NCI-H187 (cell line): ENCODE measurements around the gene SYT9.
"Not testable (repeated sequence)": the region's sequence is repeated elsewhere in the genome, so short reads cannot be mapped to it uniquely, and the experiment has no call there.

Source experiments
- DNase-seq, 2 experiments: peaks; one replicate each; lab custom pipeline; 2025; lab: John Stamatoyannopoulos, UW

The SYT9 gene

DNA sequence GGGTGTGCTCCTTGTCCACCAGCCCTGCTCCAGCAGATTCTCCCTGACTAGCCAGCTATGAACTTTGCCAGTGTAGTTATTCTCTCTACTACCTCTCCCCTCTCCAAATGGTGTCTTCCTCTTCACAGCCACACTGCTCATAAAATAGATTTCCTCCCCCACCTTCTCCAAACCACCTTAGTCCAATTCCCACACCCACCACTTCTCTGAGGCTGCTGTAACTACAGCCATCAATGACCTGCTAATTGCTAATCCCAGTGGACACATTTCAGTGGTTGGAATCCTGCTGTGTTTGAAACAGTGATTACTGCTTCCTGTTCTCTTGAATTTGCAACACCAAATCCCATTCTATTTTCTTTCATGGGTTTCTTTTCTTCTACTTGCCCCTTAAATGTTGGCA lies 23.4 kb downstream of the SYT9 start:
- DNase-seq = no peak

DNA sequence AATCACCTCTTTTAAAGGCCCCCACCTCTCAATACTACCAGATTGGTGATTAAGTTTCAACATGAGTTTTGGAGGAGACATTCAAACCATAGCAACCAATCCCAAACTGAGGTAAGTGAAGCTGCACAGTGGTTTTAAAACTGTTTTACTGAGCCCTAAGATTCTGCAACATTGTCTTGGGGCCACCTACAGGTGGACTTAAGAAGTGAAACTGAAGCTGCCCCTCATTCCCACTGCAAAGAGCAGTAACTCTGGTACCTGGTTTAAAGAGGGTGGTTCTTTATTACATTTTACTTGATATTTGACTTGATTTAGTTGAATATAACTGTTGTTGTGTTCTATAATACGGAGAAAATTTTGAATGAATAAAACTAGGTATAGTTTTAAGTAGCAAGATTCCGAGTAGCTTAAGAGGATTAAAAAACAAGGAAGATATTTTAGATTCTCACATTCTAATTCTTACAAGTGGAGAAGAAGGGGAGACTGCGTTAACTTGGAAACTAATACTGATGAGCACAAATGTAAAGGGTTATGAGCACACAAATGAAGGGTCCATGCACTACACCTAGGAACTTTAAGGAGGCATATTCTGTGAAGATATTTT lies 26.7 kb downstream of the SYT9 start:
- DNase-seq = no peak

DNA sequence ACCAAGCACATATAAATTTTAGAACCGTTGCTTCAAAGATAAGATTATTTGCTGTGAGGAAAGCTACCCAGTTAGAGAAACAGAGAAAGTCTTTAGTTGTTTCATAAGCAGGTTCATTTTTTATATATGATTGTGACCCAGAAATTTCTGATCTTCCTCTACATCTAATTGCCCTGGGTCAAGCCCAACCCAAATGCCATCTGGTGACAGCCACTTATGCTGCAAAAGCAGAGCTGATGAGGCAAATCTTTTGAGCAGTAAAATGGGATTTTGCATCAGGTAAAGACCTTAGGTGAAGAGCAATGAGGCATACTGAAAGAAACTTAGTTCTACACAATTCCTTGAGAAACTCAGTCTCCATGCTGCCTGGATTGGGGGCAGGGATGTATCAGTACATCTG lies 28.0 kb downstream of the SYT9 start:
- DNase-seq = no peak

DNA sequence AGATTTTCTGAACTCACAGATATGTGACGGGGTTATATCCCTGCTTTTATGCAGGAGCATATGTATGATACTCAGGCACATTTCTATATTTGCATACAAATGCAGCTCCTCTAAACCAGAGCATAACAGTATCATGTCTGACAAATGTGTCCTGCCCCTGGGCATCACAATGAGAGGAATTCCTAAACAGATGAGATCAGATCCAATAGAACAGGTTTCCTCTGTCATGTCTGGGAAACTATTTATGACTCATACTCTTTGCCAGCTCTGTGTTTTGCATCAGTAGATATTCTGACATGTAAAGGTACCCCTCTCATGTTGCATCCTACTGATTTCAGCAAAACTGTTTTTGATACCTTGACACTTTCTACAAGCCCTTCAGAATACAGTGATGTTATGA lies 29.4 kb downstream of the SYT9 start:
- DNase-seq = no peak

DNA sequence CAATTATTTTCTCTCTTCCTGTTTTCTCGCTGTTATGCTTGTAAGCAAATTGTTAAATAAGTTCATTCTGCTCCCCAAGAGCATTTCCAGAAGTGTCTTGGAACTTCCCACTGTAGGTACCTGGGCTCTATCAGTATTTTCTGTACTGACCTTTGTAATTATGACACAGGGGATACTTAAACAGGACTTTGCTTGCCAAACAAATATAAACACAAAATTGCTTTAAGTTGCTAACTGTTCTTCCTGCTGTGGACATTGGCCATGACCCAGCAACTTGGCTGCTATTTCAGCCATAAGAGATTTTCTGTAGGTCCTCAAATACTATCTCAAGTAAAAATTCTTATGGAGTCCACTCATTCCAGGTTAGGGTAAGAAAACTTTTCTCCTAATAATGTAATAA lies 30.1 kb downstream of the SYT9 start:
- no peak for DNase-seq

DNA sequence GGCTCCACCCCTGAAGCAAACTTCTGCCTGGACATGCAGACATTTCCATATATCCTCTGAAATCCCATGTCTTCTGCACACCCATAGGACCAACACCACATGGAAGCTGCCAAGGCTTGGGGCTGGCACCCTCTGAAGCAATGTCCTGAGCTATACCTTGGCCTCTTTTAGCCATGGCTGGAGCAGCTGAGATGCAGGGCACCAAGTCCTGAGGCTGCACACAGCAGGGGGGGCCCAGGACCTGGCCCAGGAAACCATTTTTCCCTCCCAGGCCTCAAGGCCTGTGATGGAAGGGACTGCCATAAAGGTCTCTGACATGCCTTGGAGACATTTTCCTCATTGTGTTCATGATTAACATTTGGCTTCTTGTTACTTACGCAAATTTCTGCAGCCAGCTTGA lies 34.5 kb downstream of the SYT9 start:
- DNase-seq = no peak

DNA sequence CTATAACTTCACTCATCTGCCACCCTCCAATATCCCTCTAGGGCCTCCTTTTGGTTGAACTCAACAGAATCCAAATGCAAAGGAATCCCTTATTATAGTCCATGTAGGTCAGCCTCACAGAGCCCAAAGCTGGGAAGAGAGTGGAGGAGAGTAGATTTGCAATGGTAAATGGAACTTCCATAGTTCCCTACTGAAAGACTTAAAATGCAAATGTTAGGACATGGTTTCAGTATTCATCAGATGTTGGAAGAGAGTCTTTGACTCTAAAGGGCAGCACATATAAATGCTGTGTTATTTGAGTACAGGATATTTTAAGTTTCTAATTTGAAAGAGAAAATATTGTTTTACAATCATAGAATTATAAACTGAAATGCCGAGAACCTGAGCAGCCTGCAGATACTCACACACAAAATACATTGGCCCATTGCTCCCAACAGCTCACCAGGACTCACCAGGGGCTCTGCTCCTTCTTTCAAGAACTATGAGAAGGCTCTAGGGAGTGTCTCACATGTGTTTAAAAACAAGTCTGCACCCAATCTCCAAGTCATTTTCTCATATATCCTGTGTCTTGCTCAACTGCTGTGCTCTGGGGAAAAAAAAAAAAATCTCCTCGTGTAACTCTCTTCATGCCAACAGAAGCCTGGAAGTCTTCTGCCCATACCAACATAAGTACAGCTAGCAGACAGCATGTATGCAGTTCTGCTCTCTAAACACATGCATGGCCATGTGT lies 39.6 kb downstream of the SYT9 start:
- DNase-seq = no peak

DNA sequence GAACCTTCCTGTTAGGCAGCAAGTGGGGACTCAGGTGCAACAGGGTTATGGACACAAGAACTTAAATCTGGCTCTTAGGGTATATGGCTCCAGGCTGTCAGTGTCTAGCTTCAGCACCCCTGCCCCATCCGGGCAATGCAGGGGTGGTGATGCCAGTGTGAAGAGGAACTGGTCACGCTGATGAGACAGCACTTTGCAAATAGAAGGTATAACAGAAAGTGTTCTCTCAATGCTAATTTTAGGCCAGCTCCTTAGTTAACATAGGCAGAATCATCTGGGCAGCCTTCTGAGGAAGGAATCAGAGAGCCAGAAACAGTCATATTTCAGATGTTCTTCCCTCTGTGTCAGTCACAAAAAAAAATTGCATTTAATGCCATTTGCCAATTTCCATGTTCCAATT lies 41.2 kb downstream of the SYT9 start:
- DNase-seq = no peak

DNA sequence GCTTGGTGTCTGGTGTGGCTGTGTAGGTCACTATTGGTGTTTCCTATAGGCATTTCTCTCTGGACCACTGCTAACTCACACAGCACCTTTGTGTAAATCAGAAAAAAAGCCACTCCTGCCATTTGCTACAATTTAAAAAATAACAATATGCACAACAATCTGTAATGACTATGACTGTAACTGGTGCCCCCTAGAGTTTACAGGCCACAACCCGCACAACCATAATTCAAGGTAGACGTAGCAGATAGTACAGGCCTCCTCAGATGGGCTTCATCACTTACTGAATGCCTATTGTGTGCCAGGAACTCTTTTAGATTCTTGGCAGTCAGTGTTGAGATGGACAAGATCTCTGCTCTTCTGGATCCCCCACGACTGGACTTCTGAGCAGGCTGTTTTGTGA lies 47.7 kb downstream of the SYT9 start:
- no peak for DNase-seq

DNA sequence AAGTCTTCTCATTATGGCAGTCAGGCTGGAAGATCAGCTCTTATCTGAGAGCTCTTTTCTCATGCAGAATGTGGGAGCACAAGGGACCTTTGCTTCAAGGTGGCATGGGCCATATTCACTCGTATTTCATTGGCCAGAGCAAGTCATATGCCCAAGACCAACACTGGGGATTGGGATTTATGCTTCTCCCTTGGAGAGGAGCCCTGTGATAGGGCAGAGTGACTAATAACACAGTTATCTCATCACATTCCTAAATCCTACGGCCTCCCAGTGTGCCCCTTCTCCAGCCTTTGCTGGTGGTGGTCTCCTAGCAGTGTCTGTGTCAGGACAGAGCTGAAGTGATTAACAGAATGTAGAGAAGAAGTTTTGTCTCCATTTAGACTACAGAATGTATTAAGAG lies 48.6 kb downstream of the SYT9 start:
- DNase-seq = no peak

DNA sequence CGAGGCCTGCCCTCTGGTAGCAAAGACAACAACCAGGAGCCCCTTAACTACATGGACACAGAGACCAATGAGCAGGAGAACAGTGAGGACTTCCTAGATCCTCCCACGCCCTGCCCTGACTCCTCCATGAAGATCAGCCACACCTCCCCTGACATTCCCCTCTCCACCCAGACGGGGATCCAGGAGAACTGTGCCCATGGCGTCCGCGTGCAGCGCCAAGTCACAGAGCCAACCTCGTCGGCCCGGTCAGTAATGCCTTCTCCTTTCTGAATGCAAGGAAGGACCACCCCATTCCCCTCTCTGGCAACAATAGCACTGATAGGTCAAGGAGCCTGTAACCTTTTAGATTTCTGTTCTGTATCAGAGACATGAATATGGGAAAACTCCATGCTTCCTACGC lies 51.4 kb downstream of the SYT9 start:
- no peak for DNase-seq

DNA sequence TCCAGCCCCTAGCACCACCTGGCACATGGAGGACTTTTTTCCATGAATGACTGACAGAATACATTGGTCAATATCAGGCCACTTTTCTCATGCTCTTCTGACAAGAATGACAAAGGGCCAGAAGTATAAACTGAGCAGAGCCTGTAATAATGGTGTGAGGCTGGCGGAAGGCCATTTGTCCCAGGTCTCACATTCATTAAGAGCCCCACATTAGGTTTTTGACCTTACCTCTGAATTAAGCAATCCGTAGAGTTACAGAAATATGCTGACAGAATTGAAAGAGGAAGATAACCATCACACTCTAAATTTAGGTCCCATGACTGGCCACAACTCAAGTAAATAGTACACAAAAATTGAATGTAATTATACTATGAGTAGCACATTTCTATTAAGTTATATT lies 55.2 kb downstream of the SYT9 start:
- DNase-seq = no peak

DNA sequence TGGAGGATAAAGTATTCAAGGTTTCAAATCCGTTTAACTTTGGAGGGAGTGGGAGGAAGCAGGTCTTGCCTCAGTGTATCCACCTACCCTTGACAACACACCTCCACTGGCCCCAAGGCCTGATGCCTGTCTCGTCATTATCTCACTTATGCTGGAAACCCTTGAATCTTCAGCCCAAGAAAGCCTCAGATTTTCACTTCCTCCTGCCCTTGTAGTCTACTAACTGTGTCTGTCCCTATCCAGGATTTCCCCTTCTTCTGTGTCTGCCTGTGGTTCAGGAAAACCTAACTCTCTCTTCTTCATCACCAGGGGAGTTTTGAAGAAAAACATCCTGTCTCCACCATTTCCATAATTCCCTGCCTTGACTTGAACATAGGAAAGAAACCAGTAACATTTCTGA lies 56.1 kb downstream of the SYT9 start:
- no peak for DNase-seq

DNA sequence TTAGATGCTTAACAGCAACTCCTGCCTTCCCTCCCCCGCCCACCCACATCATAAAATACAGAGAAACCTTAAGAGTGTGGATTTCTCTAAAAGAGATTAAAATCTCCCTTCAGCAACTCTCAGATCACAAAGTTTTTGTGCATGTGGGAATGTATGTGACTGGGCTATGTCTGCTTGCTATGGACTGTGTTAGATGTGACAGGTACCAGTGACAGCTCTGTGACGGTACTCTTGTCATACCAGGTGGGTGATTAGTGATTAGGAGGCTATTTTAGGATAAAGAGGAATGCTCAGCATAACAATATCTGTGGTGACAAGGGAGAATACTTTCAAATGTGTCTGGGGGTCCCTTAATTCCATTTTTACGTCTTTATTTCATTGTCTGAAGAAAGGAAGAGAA lies 60.2 kb downstream of the SYT9 start:
- DNase-seq = no peak

DNA sequence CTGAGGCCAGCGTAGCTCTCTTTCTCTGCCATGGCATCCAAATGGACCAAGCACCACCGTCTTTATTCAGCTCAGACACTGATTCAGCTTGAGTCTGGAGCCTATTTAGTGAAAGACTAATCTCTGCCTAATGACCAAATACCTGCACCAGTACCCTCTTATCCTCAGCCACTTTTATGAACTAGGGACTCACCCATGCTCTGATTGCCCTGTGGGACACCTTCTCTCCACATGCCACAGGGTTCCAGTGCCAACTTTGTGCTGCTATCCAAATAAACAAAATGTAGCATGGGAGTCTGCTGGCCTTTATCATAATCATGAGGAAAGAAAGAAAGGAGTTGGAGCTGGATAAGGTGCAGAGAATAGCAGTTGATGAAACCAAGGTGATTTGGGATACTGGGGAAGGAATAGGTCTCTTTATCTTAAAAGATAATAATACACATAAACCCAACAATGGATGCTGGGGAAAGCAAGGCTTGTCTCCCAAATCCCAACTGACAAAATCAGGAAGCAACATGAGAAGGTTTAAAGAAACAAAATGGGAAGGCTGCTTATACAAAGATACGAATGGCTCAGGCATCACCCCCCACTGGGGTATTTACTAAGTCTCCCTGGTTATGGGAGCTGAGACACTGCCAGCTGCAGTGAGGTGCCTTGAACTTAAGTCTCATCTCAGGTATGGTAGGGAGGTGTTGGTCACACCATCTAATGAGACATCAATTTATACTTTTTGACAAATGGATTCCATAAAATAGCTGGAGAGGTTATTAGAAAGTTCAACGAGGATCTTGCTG lies 63.3 kb downstream of the SYT9 start:
- DNase-seq = no peak

DNA sequence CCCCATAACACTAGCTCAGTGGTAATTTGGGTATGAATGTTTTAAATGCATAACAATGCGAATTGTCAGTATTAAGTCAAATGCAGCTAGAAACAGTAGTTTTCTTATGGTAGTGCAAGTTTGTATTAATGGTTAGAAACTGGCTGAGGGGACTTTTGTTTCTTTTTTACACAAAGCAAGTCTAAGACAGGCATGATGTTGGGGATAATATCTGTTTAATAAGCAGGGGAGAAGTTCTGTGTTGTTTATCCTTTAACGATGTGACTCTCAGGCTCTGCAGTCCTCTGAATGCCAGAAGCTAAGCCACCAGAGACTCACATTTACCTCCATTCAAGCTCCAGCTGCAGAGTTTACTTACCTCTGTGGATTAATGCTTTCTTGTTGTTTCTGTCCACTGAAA lies 67.8 kb downstream of the SYT9 start:
- DNase-seq = no peak

DNA sequence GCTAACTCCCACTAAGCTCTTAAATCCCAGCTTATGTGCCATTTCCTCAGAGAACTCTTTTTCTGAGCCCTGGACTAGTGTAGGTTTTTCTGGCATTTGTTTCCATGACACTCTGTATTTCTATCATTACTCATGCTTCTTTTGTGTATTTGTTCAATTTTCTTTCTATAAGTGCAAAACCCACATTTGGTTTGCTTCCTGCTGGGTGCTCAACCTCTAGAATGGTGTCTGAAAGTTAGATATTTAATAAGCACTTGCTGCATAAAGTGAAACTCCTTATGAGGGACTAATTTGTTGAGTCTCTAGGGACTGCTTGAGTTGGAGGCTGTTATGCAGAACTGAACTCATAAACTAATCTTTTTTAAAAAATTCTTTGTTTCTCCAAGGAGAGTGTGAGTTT lies 68.6 kb downstream of the SYT9 start:
- no peak for DNase-seq

DNA sequence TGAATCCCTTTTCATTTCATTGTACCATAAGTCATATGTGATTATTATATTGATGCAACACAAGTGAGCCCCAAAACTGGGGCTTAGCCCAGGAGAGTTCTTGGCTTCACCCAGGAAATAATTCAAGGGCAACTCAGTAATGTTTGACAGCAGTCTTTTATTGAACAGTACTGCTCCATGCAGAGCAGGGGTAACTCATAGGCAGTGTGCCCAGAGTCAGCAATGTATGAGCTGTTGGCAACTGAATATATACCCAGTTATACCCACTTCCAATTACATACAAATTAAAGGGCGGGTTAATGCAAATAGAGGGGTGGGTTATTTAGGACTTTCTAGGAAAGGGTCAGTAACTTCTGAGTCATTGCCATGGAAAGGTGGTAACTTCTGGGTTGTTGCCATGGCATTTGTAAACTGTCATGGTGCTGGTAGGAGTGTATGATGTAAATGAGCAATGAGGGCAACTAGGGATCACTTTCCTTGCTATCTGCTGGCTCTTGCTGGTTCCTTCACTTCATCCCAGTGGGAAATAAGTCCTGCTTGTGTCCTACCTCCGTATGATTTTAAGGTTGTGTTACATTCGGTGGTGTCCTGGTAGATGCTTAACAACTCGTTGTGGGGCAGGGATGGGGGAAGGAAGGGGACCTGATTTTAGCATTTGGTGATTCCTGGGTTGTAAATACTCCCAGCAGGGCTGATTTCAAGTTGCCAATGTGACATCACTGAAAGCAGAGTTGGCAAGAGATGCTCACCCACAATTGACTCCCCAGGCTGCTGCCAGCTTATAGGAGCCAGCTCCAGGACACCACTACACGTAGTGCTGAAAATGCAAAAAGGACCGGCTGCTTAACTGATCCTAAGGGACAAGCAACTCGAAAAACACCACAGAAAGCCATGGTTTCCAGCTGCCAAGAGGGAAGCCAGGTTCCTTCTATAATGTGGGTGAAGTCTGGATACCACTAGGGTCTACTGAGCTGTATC lies 70.1 kb downstream of the SYT9 start:
- no peak for DNase-seq

DNA sequence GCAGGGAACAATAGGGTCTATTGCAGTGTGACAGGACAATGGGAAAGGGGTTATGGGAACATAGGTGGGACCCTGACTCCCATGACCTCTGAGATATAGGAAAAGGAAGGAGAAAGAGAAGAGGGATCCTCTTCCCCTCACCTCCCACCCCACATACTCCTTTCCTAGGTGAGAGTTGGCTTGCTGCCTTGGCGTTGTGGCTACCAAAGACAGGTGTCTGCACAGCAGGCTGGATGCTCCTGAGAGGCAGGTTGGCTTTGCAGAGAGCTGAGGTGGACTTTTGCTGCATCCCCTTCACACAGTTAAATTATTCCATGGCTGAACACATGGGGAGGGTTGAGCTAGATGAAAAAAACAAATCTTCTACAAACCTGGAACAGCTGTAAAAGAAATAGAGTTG lies 80.7 kb downstream of the SYT9 start:
- DNase-seq = no peak

DNA sequence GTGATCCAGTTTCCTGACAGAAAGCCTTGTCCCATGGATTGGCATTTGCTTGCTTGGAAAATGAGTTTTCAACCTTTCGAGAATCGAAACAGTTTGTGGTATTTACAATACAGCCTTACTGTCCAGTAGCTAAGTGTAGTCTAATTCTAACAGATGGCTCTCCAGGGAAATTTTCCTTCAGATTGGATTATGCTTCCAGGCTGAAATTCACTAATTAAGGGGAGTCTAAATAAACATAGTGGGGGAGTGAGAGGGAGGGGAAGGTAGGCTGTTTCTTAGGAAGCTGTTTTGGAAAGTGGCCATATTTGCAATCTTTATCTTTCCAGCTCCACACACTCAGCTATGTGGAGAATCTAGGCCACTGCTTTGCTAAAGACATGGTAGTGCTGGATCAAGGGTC lies 81.3 kb downstream of the SYT9 start:
- no peak for DNase-seq

DNA sequence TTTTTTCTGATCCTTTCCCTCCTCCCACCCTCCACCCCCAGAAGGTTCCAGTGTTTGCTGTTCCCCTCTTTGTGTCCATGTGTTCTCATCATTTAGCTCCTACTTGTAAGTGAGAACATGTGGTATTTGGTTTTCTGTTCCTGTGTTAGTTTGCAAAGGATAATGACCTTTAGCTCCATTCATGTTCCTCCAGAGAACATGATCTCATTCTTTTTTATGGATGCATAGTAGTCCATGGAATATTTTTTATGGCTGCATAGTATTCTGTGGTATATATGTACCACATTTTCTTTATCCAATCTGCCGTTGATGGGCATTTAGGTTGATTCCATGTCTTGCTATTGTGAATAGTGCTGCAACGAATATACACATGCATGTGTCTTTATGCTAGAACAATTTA lies 83.7 kb downstream of the SYT9 start:
- not testable (repeated sequence) for DNase-seq

DNA sequence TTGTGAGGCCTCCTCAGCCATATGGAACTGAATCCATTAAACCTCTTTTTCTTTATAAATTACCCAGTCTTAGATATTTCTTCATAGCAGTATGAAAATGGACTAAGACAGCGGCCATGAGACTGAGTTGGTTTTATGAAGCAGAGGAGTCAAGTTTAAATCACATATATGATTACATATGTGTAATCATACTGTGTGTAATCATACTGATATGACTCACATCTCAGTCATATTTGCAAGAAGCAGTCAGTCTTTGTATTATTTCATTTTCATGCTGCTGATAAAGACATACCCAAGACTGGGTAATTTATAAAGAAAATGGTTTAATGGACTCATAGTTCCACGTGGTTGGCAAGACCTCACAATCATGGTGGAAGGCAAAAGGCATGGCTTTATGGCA lies 89.8 kb downstream of the SYT9 start:
- no peak for DNase-seq
